SK-N-SH treated with all-trans-retinoic acid at 6 μM for 48 hours (cell line): Measurements from ENCODE around the gene CCDC57.

Experiments
- ATAC-seq: fragments of 200-7000 bp; cut with Tn5 transposase; 3 replicates; pipeline ENCODE4 v1.9.1; 2020; ENCODE audit warnings: mild to moderate bottlenecking, moderate library complexity
- ARNTL ChIP-seq: fragments of 450-650 bp; formaldehyde crosslinking; IDR thresholded peaks from 2 replicates; pipeline ENCODE4 v1.5.0; 2020; ENCODE audit warnings: low read depth, mild to moderate bottlenecking, moderate library complexity, borderline replicate concordance
- CREB5 ChIP-seq: fragments of 250-450 bp; sonication (Bioruptor Pico); IDR thresholded peaks from 2 replicates; pipeline ENCODE4 v1.5.1; 2020; ENCODE audit warnings: low read depth, mild to moderate bottlenecking, moderate library complexity
- CSDC2 ChIP-seq: fragments of 250-450 bp; sonication (Bioruptor Pico); IDR thresholded peaks from 2 replicates; pipeline ENCODE4 v1.5.0; 2020; ENCODE audit warnings: mild to moderate bottlenecking, moderate library complexity
- CSRNP3 ChIP-seq: fragments of 250-450 bp; sonication (Bioruptor Pico); IDR thresholded peaks from 2 replicates; pipeline ENCODE4 v1.5.1; 2021; ENCODE audit warnings: mild to moderate bottlenecking, moderate library complexity
- ESRRG ChIP-seq: fragments of 250-450 bp; sonication (Bioruptor Pico); IDR thresholded peaks from 2 replicates; pipeline ENCODE4 v1.6.1; 2021; ENCODE audit warnings: mild to moderate bottlenecking
- GLIS3 ChIP-seq: fragments of 250-450 bp; sonication (Bioruptor Pico); IDR thresholded peaks from 2 replicates; pipeline ENCODE4 v1.5.0; 2020; ENCODE audit warnings: mild to moderate bottlenecking, moderate library complexity
- ISL1 ChIP-seq: fragments of 250-450 bp; sonication (Bioruptor Pico); IDR thresholded peaks from 2 replicates; pipeline ENCODE4 v2.1.2; 2022; ENCODE audit warnings: mild to moderate bottlenecking, moderate library complexity
- OSR1 ChIP-seq: fragments of 250-450 bp; sonication (Bioruptor Pico); IDR thresholded peaks from 2 replicates; pipeline ENCODE4 v1.8.0; 2022; ENCODE audit warnings: moderate library complexity, mild to moderate bottlenecking, inconsistent platforms
- PATZ1 ChIP-seq: fragments of 250-450 bp; sonication (Bioruptor Pico); IDR thresholded peaks from 2 replicates; pipeline ENCODE4 v1.8.0; 2020; ENCODE audit warnings: mild to moderate bottlenecking, moderate library complexity, borderline replicate concordance
- POU6F1 ChIP-seq: fragments of 250-450 bp; sonication (Bioruptor Pico); IDR thresholded peaks from 2 replicates; pipeline ENCODE4 v1.8.0; 2021; ENCODE audit warnings: low read depth, mild to moderate bottlenecking, moderate library complexity, borderline replicate concordance
- PPARA ChIP-seq: fragments of 250-450 bp; sonication (Bioruptor Pico); IDR thresholded peaks from 2 replicates; pipeline ENCODE4 v1.5.0; 2020; ENCODE audit warnings: mild to moderate bottlenecking, borderline replicate concordance
- RARB ChIP-seq: fragments of 250-450 bp; sonication (Bioruptor Pico); IDR thresholded peaks from 2 replicates; pipeline ENCODE4 v1.8.0; 2021; ENCODE audit warnings: mild to moderate bottlenecking, moderate library complexity
- TCF4 ChIP-seq: fragments of 250-450 bp; sonication (Bioruptor Pico); IDR thresholded peaks from 2 replicates; pipeline ENCODE4 v1.8.0; 2021; ENCODE audit warnings: mild to moderate bottlenecking, moderate library complexity, borderline replicate concordance
- TOX ChIP-seq: fragments of 250-450 bp; sonication (Bioruptor Pico); IDR thresholded peaks from 2 replicates; pipeline ENCODE4 v1.8.0; 2021; ENCODE audit warnings: mild to moderate bottlenecking, moderate library complexity, borderline replicate concordance
- TSHZ2 ChIP-seq: fragments of 250-450 bp; sonication (Bioruptor Pico); IDR thresholded peaks from 2 replicates; pipeline ENCODE4 v1.5.0; 2020; ENCODE audit warnings: mild to moderate bottlenecking, moderate library complexity
- ZC3H10 ChIP-seq: fragments of 250-450 bp; sonication (Bioruptor Pico); IDR thresholded peaks from 2 replicates; pipeline ENCODE4 v1.5.1; 2021; ENCODE audit warnings: mild to moderate bottlenecking, moderate library complexity
- ZFP3 ChIP-seq: fragments of 250-450 bp; sonication (Bioruptor Pico); IDR thresholded peaks from 2 replicates; pipeline ENCODE4 v1.5.0; 2020; ENCODE audit warnings: mild to moderate bottlenecking, moderate library complexity
- ZFP30 ChIP-seq: fragments of 450-650 bp; formaldehyde crosslinking; IDR thresholded peaks from 2 replicates; pipeline ENCODE4 v1.5.0; 2022; ENCODE audit warnings: mild to moderate bottlenecking, moderate library complexity
- ZNF565 ChIP-seq: fragments of 450-650 bp; formaldehyde crosslinking; conservative IDR thresholded peaks from 2 replicates; pipeline ENCODE4 v1.5.0; 2020; ENCODE audit warnings: low read depth, mild to moderate bottlenecking, moderate library complexity
- ZNF70 ChIP-seq: fragments of 450-650 bp; formaldehyde crosslinking; IDR thresholded peaks from 2 replicates; pipeline ENCODE4 v1.5.0; 2020; ENCODE audit warnings: mild to moderate bottlenecking, moderate library complexity
- ZNF8 ChIP-seq: fragments of 450-650 bp; formaldehyde crosslinking; IDR thresholded peaks from 2 replicates; pipeline ENCODE4 v1.5.0; 2020; ENCODE audit warnings: mild to moderate bottlenecking, moderate library complexity

Gene CCDC57

GRCh38 chr17:82157046-82158035 lies 55.3 kb downstream of the CCDC57 start:
- no peak for ATAC-seq
- TF ChIP-seq PATZ1 = no peak
- no peak for TF ChIP-seq RARB (CRISPR knock-in tag)
- no peak for TF ChIP-seq ARNTL (CRISPR knock-in tag)
- TF ChIP-seq ZNF565 (CRISPR knock-in tag) = no peak
- no peak for TF ChIP-seq ESRRG (CRISPR knock-in tag)
- TF ChIP-seq TOX (CRISPR knock-in tag) = no peak
- no peak for TF ChIP-seq CSRNP3 (CRISPR knock-in tag)
- no peak for TF ChIP-seq ISL1 (CRISPR knock-in tag)

GRCh38 chr17:82156284-82156925 lies 56.2 kb downstream of the CCDC57 start:
- TF ChIP-seq POU6F1 (CRISPR knock-in tag) (no peak), PPARA (CRISPR knock-in tag) (no peak), ZFP30 (CRISPR knock-in tag) (no peak), TSHZ2 (CRISPR knock-in tag) (no peak), RARB (CRISPR knock-in tag) (no peak), ZC3H10 (CRISPR knock-in tag) (no peak), OSR1 (CRISPR knock-in tag) (no peak), ZFP3 (no peak), CSDC2 (CRISPR knock-in tag) (no peak), TCF4 (CRISPR knock-in tag) (no peak), GLIS3 (CRISPR knock-in tag) (no peak), ZNF8 (CRISPR knock-in tag) (no peak), ISL1 (CRISPR knock-in tag) (no peak), PATZ1 (no peak), CSRNP3 (CRISPR knock-in tag) (no peak), TOX (CRISPR knock-in tag) (no peak), ZNF565 (CRISPR knock-in tag) (no peak), CREB5 (no peak), ZNF70 (no peak), ARNTL (CRISPR knock-in tag) (no peak)
- no peak for ATAC-seq
